ENCODE results near the gene EGFL8. TPM values are rescaled to one million over a fixed set of nuclear protein-coding genes. Genes with fewer than 3 reads are reported as not detected.

The EGFL8 gene
- total RNA-seq, 1 donor from 2014 or later = 14.6 TPM

DNA sequence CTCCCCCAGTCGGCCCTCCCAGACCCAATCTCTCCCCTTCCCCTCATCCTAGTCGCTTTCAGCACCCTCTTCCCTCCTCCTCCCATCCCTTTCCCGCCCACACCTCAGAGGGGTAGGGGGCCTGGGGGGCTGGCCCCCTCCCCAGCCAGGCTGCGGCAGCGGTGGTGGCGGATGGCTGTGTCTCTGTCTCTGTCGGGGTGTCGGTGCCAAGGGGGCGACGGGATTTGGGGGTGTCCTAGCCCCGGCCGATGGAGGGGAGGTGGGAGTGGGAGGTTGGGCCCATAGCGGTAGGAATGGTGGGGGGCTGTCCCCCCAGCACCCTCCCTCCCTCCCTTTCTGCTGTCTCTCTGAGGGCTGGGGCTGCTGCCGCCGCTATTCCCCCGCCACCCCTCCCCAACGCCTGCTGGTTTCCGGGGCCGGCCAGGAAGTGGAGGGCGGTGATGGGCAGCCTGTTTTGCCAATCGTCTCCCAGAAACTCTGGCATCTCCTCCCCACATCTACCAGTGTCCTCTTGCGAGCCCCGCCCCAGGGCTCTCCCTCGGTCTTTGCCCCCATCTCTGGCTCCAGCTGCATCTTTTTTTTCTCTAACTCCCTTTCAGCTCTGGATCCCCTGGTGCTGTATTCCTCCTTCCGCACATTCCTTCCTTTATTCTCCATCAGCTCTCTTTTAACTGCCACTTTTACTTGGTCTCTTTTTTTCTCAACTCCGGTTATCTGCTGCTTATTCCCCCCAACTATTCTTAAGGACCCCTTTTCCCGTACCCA, 11.5 kb downstream of the EGFL8 start, which contains the start of gene AGPAT1:
Gene AGPAT1 (minus strand): TSS at position 374 of the 765 bp plus-strand sequence. CDS start 4,588 bp downstream, outside the sequence.
- Histone ChIP-seq H3K36me3 (ENCODE audit: control insufficient read depth in 3 of 3, insufficient read depth in 3 of 3, low read length in 3 of 3) (peaks cover 10 to 18% (median 17%) of the 10 kb centered on the region in 3 donors), H3K9me3 (ENCODE audit: control insufficient read depth in 3 of 3, low read length in 3 of 3) (no peaks in the 10 kb centered on the region), H3K27me3 (ENCODE audit: control insufficient read depth in 3 of 3, insufficient read depth in 3 of 3, low read length in 3 of 3) (no peaks in the 10 kb centered on the region), H3K27ac (ENCODE audit: low read depth, low read length) (peak within 1 kb of the TSS; percentile 96), H3K4me3 (ENCODE audit: low read length in 3 of 3) (peak within 1 kb of the TSS; percentile 76 to 99 (median 94)), H3K9ac (ENCODE audit: low read depth in 1 of 3, low read length in 3 of 3) (peak within 1 kb of the TSS; percentile 97 to 98 (median 97)), H3K4me1 (ENCODE audit: control insufficient read depth in 3 of 3, insufficient read depth in 3 of 3, low read length in 3 of 3) (peaks cover 37 to 58% (median 42%) of the 10 kb centered on the region in 3 donors)

DNA sequence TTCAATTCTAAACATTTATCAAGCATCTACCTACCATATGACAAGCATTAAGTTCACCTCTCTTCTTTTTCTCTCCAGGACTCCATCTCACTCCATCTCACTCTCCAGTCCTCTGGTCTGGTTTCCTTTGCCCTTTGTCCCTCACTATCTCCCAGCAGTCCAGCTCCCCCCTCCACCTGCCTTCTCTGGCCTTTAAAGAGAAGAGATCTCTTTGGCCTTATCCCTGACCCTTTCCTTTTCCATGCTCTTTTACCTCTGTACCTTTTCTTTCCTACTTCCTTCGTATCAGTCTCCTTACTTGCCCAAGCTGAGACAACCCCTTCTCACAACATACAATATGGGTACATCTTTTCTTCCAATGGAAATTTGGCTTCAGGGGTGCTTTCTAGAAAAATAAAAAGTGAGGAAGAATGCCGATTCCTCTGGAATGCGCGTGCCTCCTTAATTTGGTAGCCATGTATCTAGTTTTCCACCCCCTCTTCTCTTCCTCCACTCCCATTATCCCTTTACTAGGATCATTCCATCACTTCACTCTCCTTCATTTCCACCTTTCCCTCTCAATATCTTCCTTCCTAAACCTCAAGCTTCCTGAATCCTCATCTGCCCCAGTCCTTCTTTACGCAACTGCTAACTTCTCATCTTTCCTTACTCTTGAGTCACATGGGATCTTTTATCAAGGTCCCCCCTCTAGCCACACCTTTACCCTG, 12.2 kb downstream of the EGFL8 start:
- peak overlapping the region; percentile 76 to 99 (median 94) for H3K4me3 ChIP-seq (ENCODE audit: low read length in 3 of 3)
- H3K27ac ChIP-seq (ENCODE audit: low read depth, low read length) = peak overlapping the region; percentile 96
- H3K9ac ChIP-seq (ENCODE audit: low read depth in 1 of 3, low read length in 3 of 3) = peak overlapping the region; percentile 80 to 95 (median 80)
- H3K9me3 ChIP-seq (ENCODE audit: control insufficient read depth in 3 of 3, low read length in 3 of 3) = no peaks in the 10 kb centered on the region
- peaks cover 15 to 18% (median 17%) of the 10 kb centered on the region in 3 donors for H3K36me3 ChIP-seq (ENCODE audit: control insufficient read depth in 3 of 3, insufficient read depth in 3 of 3, low read length in 3 of 3)
- H3K27me3 ChIP-seq (ENCODE audit: control insufficient read depth in 3 of 3, insufficient read depth in 3 of 3, low read length in 3 of 3) = no peaks in the 10 kb centered on the region
- peaks cover 37 to 63% (median 46%) of the 10 kb centered on the region in 3 donors for H3K4me1 ChIP-seq (ENCODE audit: control insufficient read depth in 3 of 3, insufficient read depth in 3 of 3, low read length in 3 of 3)

DNA sequence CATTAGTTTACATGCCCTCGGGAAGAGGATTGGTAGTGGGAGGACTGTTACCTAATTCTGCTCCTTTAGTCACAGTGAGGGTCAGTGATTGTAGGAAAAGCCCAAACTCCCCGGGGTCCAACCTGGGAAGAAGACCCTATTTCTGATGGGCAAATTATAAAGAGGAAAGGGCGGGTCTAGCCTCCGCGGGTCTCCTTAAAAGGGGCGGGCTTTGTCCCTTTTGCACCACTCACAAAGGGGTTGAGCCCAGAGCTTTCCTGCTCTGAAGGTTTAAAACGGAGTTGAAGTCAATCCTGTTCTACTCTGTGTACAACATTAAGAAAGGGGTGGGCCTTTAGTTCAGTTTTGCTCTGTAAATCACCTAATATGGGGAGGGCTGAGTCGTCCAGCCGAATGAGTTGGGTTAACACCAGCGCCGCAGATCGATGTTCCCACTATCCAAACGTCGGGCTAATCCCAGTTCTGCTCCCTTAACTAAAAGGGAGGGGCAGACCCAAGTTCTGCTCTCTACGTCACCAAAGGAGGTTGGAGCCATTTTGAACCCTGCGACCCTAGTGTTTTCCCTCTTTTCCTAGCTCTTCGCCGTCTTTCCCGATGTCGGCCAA, 12.9 kb downstream of the EGFL8 start:
- peak overlapping the region; percentile 76 to 99 (median 94) for H3K4me3 ChIP-seq (ENCODE audit: low read length in 3 of 3)
- H3K4me1 ChIP-seq (ENCODE audit: control insufficient read depth in 3 of 3, insufficient read depth in 3 of 3, low read length in 3 of 3) = peaks cover 41 to 68% (median 52%) of the 10 kb centered on the region in 3 donors
- no peaks in the 10 kb centered on the region for H3K9me3 ChIP-seq (ENCODE audit: control insufficient read depth in 3 of 3, low read length in 3 of 3)
- no peaks in the 10 kb centered on the region for H3K27me3 ChIP-seq (ENCODE audit: control insufficient read depth in 3 of 3, insufficient read depth in 3 of 3, low read length in 3 of 3)
- H3K9ac ChIP-seq (ENCODE audit: low read depth in 1 of 3, low read length in 3 of 3) = peak overlapping the region; percentile 80 to 95 (median 80)
- peak overlapping the region; percentile 96 for H3K27ac ChIP-seq (ENCODE audit: low read depth, low read length)
- peaks cover 18 to 22% (median 19%) of the 10 kb centered on the region in 3 donors for H3K36me3 ChIP-seq (ENCODE audit: control insufficient read depth in 3 of 3, insufficient read depth in 3 of 3, low read length in 3 of 3)

DNA sequence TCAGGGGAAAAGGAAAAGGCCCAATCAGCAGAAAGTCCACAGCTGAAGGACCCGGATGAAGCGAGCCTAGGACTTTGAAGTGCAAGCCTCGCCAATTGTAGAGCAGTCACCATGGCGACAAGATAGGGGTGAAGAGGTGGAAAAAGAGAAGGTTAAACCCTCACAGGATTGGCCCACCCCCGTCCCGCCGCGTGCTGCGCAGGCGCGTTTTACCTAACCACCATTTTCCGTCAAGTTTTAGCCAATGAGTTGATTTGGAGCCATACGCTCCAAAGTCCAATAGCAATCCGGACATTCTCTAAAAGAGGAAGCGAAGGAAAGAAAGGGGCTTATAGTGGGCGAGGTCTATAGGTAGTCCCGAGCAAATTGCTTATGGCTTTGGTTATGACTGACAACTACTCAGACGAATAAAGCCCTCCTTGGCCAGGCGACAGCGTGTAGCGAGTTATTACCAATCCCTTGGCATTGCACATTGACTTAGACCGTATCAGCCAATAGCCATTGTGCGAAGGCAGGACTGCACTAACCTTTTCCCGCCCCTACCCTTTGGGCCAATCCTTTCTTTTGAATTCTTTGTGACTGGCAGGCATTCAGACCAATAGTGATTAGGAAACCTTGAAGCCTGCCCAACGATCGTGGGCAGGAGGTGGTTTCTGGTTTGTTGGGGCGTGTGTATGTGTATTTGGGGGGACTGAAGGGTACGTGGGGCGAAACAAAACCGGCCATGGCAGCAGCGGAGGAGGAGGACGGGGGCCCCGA, 13.6 kb downstream of the EGFL8 start, which contains the start of gene RNF5:
Gene RNF5 (plus strand): TSS at position 618 of the 759 bp plus-strand sequence. CDS start 107 bp downstream, at position 725.
- Histone ChIP-seq H3K27me3 (ENCODE audit: control insufficient read depth in 3 of 3, insufficient read depth in 3 of 3, low read length in 3 of 3) (no peaks in the 10 kb centered on the region), H3K9me3 (ENCODE audit: control insufficient read depth in 3 of 3, low read length in 3 of 3) (no peaks in the 10 kb centered on the region), H3K36me3 (ENCODE audit: control insufficient read depth in 3 of 3, insufficient read depth in 3 of 3, low read length in 3 of 3) (peaks cover 22 to 25% (median 23%) of the 10 kb centered on the region in 3 donors), H3K4me1 (ENCODE audit: control insufficient read depth in 3 of 3, insufficient read depth in 3 of 3, low read length in 3 of 3) (peaks cover 47 to 73% (median 59%) of the 10 kb centered on the region in 3 donors), H3K9ac (ENCODE audit: low read depth in 1 of 3, low read length in 3 of 3) (peak within 1 kb of the TSS; percentile 80 to 95 (median 95)), H3K4me3 (ENCODE audit: low read length in 3 of 3) (peak within 1 kb of the TSS; percentile 76 to 99 (median 94)), H3K27ac (ENCODE audit: low read depth, low read length) (peak within 1 kb of the TSS; percentile 96)

DNA sequence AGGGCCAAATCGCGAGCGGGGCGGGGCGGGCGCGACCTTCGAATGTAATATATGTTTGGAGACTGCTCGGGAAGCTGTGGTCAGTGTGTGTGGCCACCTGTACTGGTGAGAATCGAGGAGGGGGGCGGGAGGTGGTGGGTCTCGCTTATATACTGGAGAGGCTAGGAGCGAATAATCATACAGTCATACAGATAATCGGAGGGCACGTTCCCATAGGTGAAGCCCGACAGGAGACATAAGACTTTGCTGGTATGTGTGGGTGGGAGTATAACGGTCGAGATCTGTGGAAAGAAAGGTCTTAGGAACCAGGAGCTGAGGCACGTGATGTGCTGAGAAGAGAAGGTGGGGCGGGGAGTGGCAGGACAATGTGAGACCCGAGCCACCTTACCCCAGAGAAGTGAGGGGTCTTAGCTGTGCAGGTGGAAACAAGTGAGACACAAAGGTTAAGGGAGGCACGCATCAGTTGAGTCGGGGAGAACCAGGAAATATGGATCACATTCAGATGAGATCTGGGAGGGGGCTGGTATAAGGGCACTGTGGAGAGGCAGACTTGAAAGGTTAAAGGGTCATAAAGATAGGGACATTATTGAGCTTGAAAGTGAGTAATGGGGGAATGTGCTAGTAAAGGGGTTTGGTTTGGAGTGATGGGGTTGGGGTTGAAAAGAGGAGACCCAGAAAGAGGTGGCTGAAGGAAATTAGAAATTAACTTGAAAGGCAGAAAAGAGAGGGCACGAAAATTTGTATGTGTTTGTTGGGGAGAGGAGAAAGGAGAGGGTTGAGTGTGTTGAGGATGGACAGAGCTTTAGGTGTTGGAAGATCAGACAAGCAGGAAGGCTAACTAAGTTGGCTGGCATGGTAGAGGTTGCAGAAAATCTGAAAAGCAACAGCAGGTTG, 14.4 kb downstream of the EGFL8 start:
- no peaks in the 10 kb centered on the region for H3K9me3 ChIP-seq (ENCODE audit: control insufficient read depth in 3 of 3, low read length in 3 of 3)
- peak overlapping the region; percentile 96 for H3K27ac ChIP-seq (ENCODE audit: low read depth, low read length)
- H3K4me1 ChIP-seq (ENCODE audit: control insufficient read depth in 3 of 3, insufficient read depth in 3 of 3, low read length in 3 of 3) = peaks cover 55 to 69% (median 62%) of the 10 kb centered on the region in 3 donors
- H3K36me3 ChIP-seq (ENCODE audit: control insufficient read depth in 3 of 3, insufficient read depth in 3 of 3, low read length in 3 of 3) = peaks cover 25 to 27% (median 26%) of the 10 kb centered on the region in 3 donors
- H3K4me3 ChIP-seq (ENCODE audit: low read length in 3 of 3) = peak overlapping the region; percentile 76 to 99 (median 94)
- no peaks in the 10 kb centered on the region for H3K27me3 ChIP-seq (ENCODE audit: control insufficient read depth in 3 of 3, insufficient read depth in 3 of 3, low read length in 3 of 3)
- peak overlapping the region; percentile 80 to 95 (median 95) for H3K9ac ChIP-seq (ENCODE audit: low read depth in 1 of 3, low read length in 3 of 3)

DNA sequence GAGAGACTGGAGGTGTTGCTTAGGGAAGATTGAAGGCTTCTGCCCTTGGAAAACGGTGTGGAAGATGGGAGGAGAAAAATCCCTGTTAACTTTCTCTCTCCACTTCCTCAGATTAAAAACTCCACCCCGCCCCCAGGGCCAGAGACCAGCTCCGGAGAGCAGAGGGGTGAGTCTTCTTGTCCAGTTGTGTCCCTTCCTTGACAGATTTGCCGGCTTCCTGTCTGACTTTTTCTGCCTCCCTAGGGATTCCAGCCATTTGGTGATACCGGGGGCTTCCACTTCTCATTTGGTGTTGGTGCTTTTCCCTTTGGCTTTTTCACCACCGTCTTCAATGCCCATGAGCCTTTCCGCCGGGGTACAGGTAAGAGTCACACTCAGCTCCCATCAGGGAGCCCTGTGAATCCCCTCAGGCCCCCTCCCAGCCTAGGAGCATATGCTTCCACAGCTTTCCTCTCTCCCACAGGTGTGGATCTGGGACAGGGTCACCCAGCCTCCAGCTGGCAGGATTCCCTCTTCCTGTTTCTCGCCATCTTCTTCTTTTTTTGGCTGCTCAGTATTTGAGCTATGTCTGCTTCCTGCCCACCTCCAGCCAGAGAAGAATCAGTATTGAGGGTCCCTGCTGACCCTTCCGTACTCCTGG, 15.5 kb downstream of the EGFL8 start:
- Histone ChIP-seq H3K27ac (ENCODE audit: low read depth, low read length) (peak overlapping the region; percentile 4), H3K4me1 (ENCODE audit: control insufficient read depth in 3 of 3, insufficient read depth in 3 of 3, low read length in 3 of 3) (peaks cover 57 to 65% (median 58%) of the 10 kb centered on the region in 3 donors), H3K9ac (ENCODE audit: low read depth in 1 of 3, low read length in 3 of 3) (peak overlapping the region in 1 of 3 donors; percentile 80), H3K4me3 (ENCODE audit: low read length in 3 of 3) (no peak overlapping the region), H3K36me3 (ENCODE audit: control insufficient read depth in 3 of 3, insufficient read depth in 3 of 3, low read length in 3 of 3) (peaks cover 25 to 30% (median 27%) of the 10 kb centered on the region in 3 donors), H3K9me3 (ENCODE audit: control insufficient read depth in 3 of 3, low read length in 3 of 3) (no peaks in the 10 kb centered on the region), H3K27me3 (ENCODE audit: control insufficient read depth in 3 of 3, insufficient read depth in 3 of 3, low read length in 3 of 3) (no peaks in the 10 kb centered on the region)

DNA sequence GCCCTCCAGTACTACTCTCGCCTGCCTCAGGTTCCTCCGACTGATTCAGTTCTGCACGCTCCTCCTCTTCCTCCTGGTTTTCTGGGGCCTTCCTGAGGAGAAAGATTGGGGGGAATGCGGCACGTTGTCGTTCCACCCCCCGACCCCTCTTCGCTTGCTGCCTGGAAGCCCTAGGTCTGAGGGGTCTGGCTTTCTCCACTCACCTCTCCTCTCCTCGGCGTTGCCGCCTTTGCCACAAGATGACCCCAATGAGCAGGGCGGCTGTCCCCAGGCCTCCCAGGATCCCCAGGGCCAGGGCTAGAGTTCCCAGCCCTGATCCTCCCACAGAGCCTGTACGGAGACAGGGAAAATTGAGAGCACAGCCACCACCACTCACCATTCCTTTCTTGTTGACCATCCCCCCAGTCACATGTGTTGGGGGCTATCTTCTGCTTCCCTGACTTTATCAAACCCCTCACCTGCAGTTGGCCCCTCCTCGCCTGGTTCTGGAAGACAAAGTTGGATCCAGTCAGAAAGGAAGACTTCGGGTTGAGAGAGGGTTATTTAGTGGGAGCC, 16.8 kb downstream of the EGFL8 start:
- no peaks in the 10 kb centered on the region for H3K9me3 ChIP-seq (ENCODE audit: control insufficient read depth in 3 of 3, low read length in 3 of 3)
- H3K36me3 ChIP-seq (ENCODE audit: control insufficient read depth in 3 of 3, insufficient read depth in 3 of 3, low read length in 3 of 3) = peaks cover 25 to 31% (median 27%) of the 10 kb centered on the region in 3 donors
- peaks cover 53 to 59% (median 55%) of the 10 kb centered on the region in 3 donors for H3K4me1 ChIP-seq (ENCODE audit: control insufficient read depth in 3 of 3, insufficient read depth in 3 of 3, low read length in 3 of 3)
- H3K4me3 ChIP-seq (ENCODE audit: low read length in 3 of 3) = no peak overlapping the region
- H3K27ac ChIP-seq (ENCODE audit: low read depth, low read length) = no peak overlapping the region
- no peaks in the 10 kb centered on the region for H3K27me3 ChIP-seq (ENCODE audit: control insufficient read depth in 3 of 3, insufficient read depth in 3 of 3, low read length in 3 of 3)
- no peak overlapping the region for H3K9ac ChIP-seq (ENCODE audit: low read depth in 1 of 3, low read length in 3 of 3)

DNA sequence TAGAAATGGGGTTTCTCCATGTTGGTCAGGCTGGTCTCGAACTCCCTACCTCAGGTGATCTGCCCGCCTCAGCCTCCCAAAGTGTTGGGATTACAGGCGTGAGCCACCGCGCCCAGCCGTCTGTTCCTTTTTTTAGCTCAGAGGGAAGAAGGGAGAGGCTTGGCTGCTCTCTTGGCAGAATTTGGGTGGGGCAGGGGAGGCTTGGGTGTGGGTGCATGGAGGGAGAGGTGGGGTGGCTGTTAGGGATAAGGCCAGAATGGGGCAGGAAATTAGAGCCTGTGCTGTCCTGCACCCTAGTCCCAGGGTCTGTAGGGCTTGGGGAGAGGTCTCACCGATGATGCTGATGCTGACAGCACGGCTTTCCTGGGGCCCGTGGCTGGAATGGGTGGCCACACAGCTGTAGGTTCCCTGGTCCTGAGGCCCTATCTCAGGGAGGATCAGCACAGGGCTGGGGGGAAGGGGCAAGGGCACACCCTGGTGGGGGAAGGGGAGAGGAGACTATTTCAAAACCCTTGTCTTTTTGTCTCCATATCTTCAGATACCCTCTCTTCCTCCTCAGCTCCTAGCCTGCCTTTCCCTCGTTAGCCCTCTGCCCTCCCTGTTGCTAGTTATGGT, 17.6 kb downstream of the EGFL8 start:
- H3K9ac ChIP-seq (ENCODE audit: low read depth in 1 of 3, low read length in 3 of 3) = peak overlapping the region in 1 of 3 donors; percentile 57
- no peaks in the 10 kb centered on the region for H3K27me3 ChIP-seq (ENCODE audit: control insufficient read depth in 3 of 3, insufficient read depth in 3 of 3, low read length in 3 of 3)
- peaks cover 31 to 39% (median 32%) of the 10 kb centered on the region in 3 donors for H3K36me3 ChIP-seq (ENCODE audit: control insufficient read depth in 3 of 3, insufficient read depth in 3 of 3, low read length in 3 of 3)
- peaks cover 50 to 59% (median 53%) of the 10 kb centered on the region in 3 donors for H3K4me1 ChIP-seq (ENCODE audit: control insufficient read depth in 3 of 3, insufficient read depth in 3 of 3, low read length in 3 of 3)
- H3K4me3 ChIP-seq (ENCODE audit: low read length in 3 of 3) = no peak overlapping the region
- no peak overlapping the region for H3K27ac ChIP-seq (ENCODE audit: low read depth, low read length)
- no peaks in the 10 kb centered on the region for H3K9me3 ChIP-seq (ENCODE audit: control insufficient read depth in 3 of 3, low read length in 3 of 3)
